Measurements from ENCODE around the gene UGT8. TPM values are rescaled to one million over a fixed set of nuclear protein-coding genes. Genes with fewer than 3 reads are reported as not detected.

The UGT8 gene
- total RNA-seq, 4 donors from 2014 or later: under 0.01 to 0.69 (median 0.15) TPM

GRCh38 chr4:114636192-114636935 lies 37.8 kb downstream of the UGT8 start:
- no peak overlapping the region for H3K4me3 ChIP-seq
- DNase-seq (ENCODE audit: extremely low spot score): no peak
- no peaks in the 10 kb centered on the region for H3K9me3 ChIP-seq
- WGBS: 86% methylated on average over 5 of the region's 5 CpGs
- no peak for TF ChIP-seq POLR2AphosphoS5 (IDR thresholded peaks at IDR 0.05)
- TF ChIP-seq EP300 (IDR thresholded peaks at IDR 0.05): no peak
- no peak for TF ChIP-seq POLR2A (IDR thresholded peaks at IDR 0.05; ENCODE audit: low read depth)
- no peak for TF ChIP-seq CTCF (IDR thresholded peaks at IDR 0.05)
- intact Hi-C loops (cut with DNase I): no loop called here
- no peaks in the 10 kb centered on the region for H3K27me3 ChIP-seq
- no peaks in the 10 kb centered on the region for H3K4me1 ChIP-seq
- no peak overlapping the region for H3K27ac ChIP-seq (replicated peaks in 1 of 4)
- no peaks in the 10 kb centered on the region for H3K36me3 ChIP-seq

- H3K4me1 ChIP-seq: no peaks in the 10 kb centered on the region
- H3K27me3 ChIP-seq: no peaks in the 10 kb centered on the region
- no peak for TF ChIP-seq POLR2A (IDR thresholded peaks at IDR 0.05; ENCODE audit: low read depth)
- TF ChIP-seq POLR2AphosphoS5 (IDR thresholded peaks at IDR 0.05): no peak
- no peak for TF ChIP-seq CTCF (IDR thresholded peaks at IDR 0.05)
- TF ChIP-seq EP300 (IDR thresholded peaks at IDR 0.05): no peak
- H3K36me3 ChIP-seq: no peaks in the 10 kb centered on the region
- no peak for DNase-seq (ENCODE audit: extremely low spot score)
- H3K4me3 ChIP-seq: no peak overlapping the region
- 83% methylated on average over 4 of the region's 4 CpGs for WGBS
- no peaks in the 10 kb centered on the region for H3K9me3 ChIP-seq
- H3K27ac ChIP-seq (replicated peaks in 1 of 4): no peak overlapping the region
- intact Hi-C loops (cut with DNase I): no loop called here
Observed at GRCh38 chr4:114642173-114642780, 43.7 kb downstream of the UGT8 start.

GRCh38 chr4:114649908-114650307 lies 51.3 kb downstream of the UGT8 start:
- no peak overlapping the region for H3K4me3 ChIP-seq
- no peaks in the 10 kb centered on the region for H3K27me3 ChIP-seq
- no peaks in the 10 kb centered on the region for H3K36me3 ChIP-seq
- TF ChIP-seq POLR2A (IDR thresholded peaks at IDR 0.05; ENCODE audit: low read depth): no peak
- no peak for TF ChIP-seq POLR2AphosphoS5 (IDR thresholded peaks at IDR 0.05)
- TF ChIP-seq CTCF (IDR thresholded peaks at IDR 0.05): no peak
- TF ChIP-seq EP300 (IDR thresholded peaks at IDR 0.05): no peak
- H3K9me3 ChIP-seq: no peaks in the 10 kb centered on the region
- no peak for DNase-seq (ENCODE audit: extremely low spot score)
- intact Hi-C loops (cut with DNase I): no loop called here
- H3K4me1 ChIP-seq: no peaks in the 10 kb centered on the region
- no peak overlapping the region for H3K27ac ChIP-seq (replicated peaks in 1 of 4)
- 65% methylated on average over 1 of the region's 1 CpG for WGBS

- Histone ChIP-seq H3K36me3 (no peaks in the 10 kb centered on the region), H3K4me3 (no peak overlapping the region), H3K4me1 (no peaks in the 10 kb centered on the region), H3K27ac (replicated peaks in 1 of 4) (no peak overlapping the region), H3K9me3 (no peaks in the 10 kb centered on the region), H3K27me3 (no peaks in the 10 kb centered on the region)
- intact Hi-C loops (cut with DNase I): no loop called here
- no peak for DNase-seq (ENCODE audit: extremely low spot score)
- TF ChIP-seq POLR2AphosphoS5 (IDR thresholded peaks at IDR 0.05) (no peak), POLR2A (IDR thresholded peaks at IDR 0.05; ENCODE audit: low read depth) (no peak), EP300 (IDR thresholded peaks at IDR 0.05) (no peak), CTCF (IDR thresholded peaks at IDR 0.05) (no peak)
- 94% methylated on average over 1 of the region's 1 CpG for WGBS
Observed at GRCh38 chr4:114653675-114654074, 55.1 kb downstream of the UGT8 start.

All from esophagus muscularis mucosa (tissue), 4 donors.